CD14-positive monocyte (primary cell): ENCODE data around the gene ARNT2. TPM values are rescaled to one million over a fixed set of nuclear protein-coding genes. Genes with fewer than 3 reads are reported as not detected.
A peak's percentile ranks its signal among the peaks of the same experiment; 100 is the strongest.

Experiments used
- DNase-seq, 3 donors: peaks; one replicate each; pipeline ENCODE4 v3.0.0-alpha.2; 2011 to 2022
- H2AFZ ChIP-seq: 2 replicates; pipeline ENCODE4 v1.6.0; 2012; ENCODE audit warnings: mild to moderate bottlenecking, low read depth, low read length, inconsistent platforms; ENCODE audit not compliant: insufficient read depth, poor library complexity, severe bottlenecking
- H3K27ac ChIP-seq, 2 donors: 1 replicate in 1 of 2; 2 replicates in 1 of 2; pipeline ENCODE4 v1.5.1; 2012 to 2013; ENCODE audit warnings: low read length in 2 of 2, control low read depth in 1 of 2, inconsistent platforms in 1 of 2, low read depth in 1 of 2, mild to moderate bottlenecking in 1 of 2
- H3K27me3 ChIP-seq, 2 donors: one replicate each; pipeline versions ENCODE4 v1.6.0 to v1.6.1; 2011 to 2013; ENCODE audit warnings: low read length in 2 of 2; ENCODE audit not compliant: control insufficient read depth in 2 of 2, insufficient read depth in 2 of 2
- H3K36me3 ChIP-seq, 2 donors: replicated peaks in 1 of 2; 1 replicate in 1 of 2; 2 replicates in 1 of 2; pipeline versions ENCODE4 v1.5.1 to v1.6.1; 2012 to 2013; ENCODE audit warnings: low read length in 2 of 2, control low read depth in 1 of 2, inconsistent platforms in 1 of 2, mild to moderate bottlenecking in 1 of 2; ENCODE audit not compliant: insufficient read depth in 2 of 2, control insufficient read depth in 1 of 2
- H3K4me1 ChIP-seq, 2 donors: 1 replicate in 1 of 2; 2 replicates in 1 of 2; pipeline versions ENCODE4 v1.5.1 to v1.6.1; 2012 to 2013; ENCODE audit warnings: low read length in 2 of 2, control low read depth in 1 of 2, inconsistent platforms in 1 of 2, mild to moderate bottlenecking in 1 of 2, moderate library complexity in 1 of 2; ENCODE audit not compliant: insufficient read depth in 2 of 2, control insufficient read depth in 1 of 2
- H3K4me2 ChIP-seq: replicated peaks from 2 replicates; pipeline ENCODE3; 2012; ENCODE audit warnings: low read length, moderate library complexity, mild to moderate bottlenecking; ENCODE audit not compliant: poor library complexity, severe bottlenecking; ENCODE audit errors: extremely low read depth
- H3K4me3 ChIP-seq, 3 experiments: fragments of 200-600 bp in 1 of 3; sonication (generic) in 1 of 3; replicated peaks in 1 of 3; 1 replicate in 2 of 3; 2 replicates in 1 of 3; pipeline ENCODE4 v1.5.1; 2011 to 2013; ENCODE audit warnings: low read length in 3 of 3, mild to moderate bottlenecking in 3 of 3, control low read depth in 2 of 3, low read depth in 2 of 3, inconsistent platforms in 1 of 3, moderate library complexity in 1 of 3
- H3K79me2 ChIP-seq: 2 replicates; pipeline ENCODE4 v1.6.0; 2012; ENCODE audit warnings: mild to moderate bottlenecking, control low read depth, inconsistent platforms, low read length, moderate library complexity; ENCODE audit not compliant: insufficient read depth
- H3K9ac ChIP-seq: 2 replicates; pipeline ENCODE4 v1.6.0; 2017; ENCODE audit warnings: low read length, mild to moderate bottlenecking; ENCODE audit not compliant: insufficient read depth, poor library complexity, severe bottlenecking
- H3K9me3 ChIP-seq, 2 donors: replicated peaks in 1 of 2; 1 replicate in 1 of 2; 2 replicates in 1 of 2; pipeline versions ENCODE4 v1.5.1 to v1.6.1; 2012 to 2013; ENCODE audit warnings: low read length in 2 of 2, control low read depth in 1 of 2; ENCODE audit not compliant: control insufficient read depth in 1 of 2, insufficient read depth in 1 of 2
- H4K20me1 ChIP-seq: 2 replicates; pipeline ENCODE4 v1.6.0; 2012; ENCODE audit warnings: mild to moderate bottlenecking, low read length, control low read depth, moderate library complexity; ENCODE audit not compliant: insufficient read depth
- H3K27ac Mint-ChIP-seq, 7 donors: one replicate each; pipeline ENCODE4 v1.8.0; 2020; ENCODE audit warnings: mild to moderate bottlenecking in 7 of 7, mixed read lengths in 7 of 7, moderate library complexity in 6 of 7, inconsistent platforms in 2 of 7
- H3K27me3 Mint-ChIP-seq, 3 donors: one replicate each; pipeline ENCODE4 v1.8.0; 2021 to 2022; ENCODE audit warnings: low read depth in 3 of 3, mild to moderate bottlenecking in 3 of 3, mixed read lengths in 3 of 3, moderate library complexity in 3 of 3, inconsistent platforms in 1 of 3
- H3K36me3 Mint-ChIP-seq, 2 donors: one replicate each; pipeline ENCODE4 v1.8.0; 2020; ENCODE audit warnings: mixed read lengths in 2 of 2, inconsistent platforms in 1 of 2, mild to moderate bottlenecking in 1 of 2
- H3K4me1 Mint-ChIP-seq: one replicate; pipeline ENCODE4 v1.8.0; 2020; ENCODE audit warnings: mild to moderate bottlenecking, mixed read lengths
- H3K4me3 Mint-ChIP-seq, 2 donors: one replicate each; pipeline ENCODE4 v1.8.0; 2020; ENCODE audit warnings: mild to moderate bottlenecking in 2 of 2, mixed read lengths in 2 of 2, moderate library complexity in 1 of 2
- H3K9me3 Mint-ChIP-seq, 7 donors: one replicate each; pipeline ENCODE4 v1.8.0; 2020 to 2022; ENCODE audit warnings: mixed read lengths in 7 of 7, mild to moderate bottlenecking in 6 of 7, moderate library complexity in 6 of 7, inconsistent platforms in 2 of 7
- CTCF ChIP-seq: fragments of 200-600 bp; IDR thresholded peaks from one replicate; pipeline ENCODE4 v1.8.0; 2022; ENCODE audit warnings: antibody characterized with exemption, mild to moderate bottlenecking
- WGBS: methylation state at CpG from one replicate; pipeline ENCODE4 v1.1.5; 2013; ENCODE audit warnings: missing lambda C conversion rate; ENCODE audit not compliant: insufficient coverage; 5-methylcytosine and 5-hydroxymethylcytosine counted together
- intact Hi-C, 2 donors: fragments of 100-400 bp; cut with micrococcal nuclease; formaldehyde crosslinking; loops; one replicate each; pipeline versions ENCODE4 v1.15.0 to v1.15.1; 2023
- polyA plus RNA-seq, 3 donors: library from polyadenylated mRNA; depleted of rRNA in 1 of 3; unstranded in 2 of 3; stranded (reverse) in 1 of 3; fragments of 300-500 nt in 2 of 3; fragments of >200 nt in 1 of 3; fragmentation: Illumina TruSeq in 2 of 3; gene quantifications; 1 replicate in 2 of 3; 2 replicates in 1 of 3; pipeline ENCODE4 v1.2.3, GENCODE V29; 2012 to 2021

ARNT2 gene
- polyA plus RNA-seq, 3 donors: not detected

- no peak overlapping the region for H3K27ac ChIP-seq
- no peaks in the 10 kb centered on the region for H3K36me3 Mint-ChIP-seq
- H3K4me3 ChIP-seq: no peak overlapping the region
- H3K27me3 Mint-ChIP-seq: peaks cover 3 to 5% (median 5%) of the 10 kb centered on the region in 3 donors
- DNase-seq: no peak
- TF ChIP-seq CTCF: no peak
- peaks cover 2 to 14% (median 6%) of the 10 kb centered on the region in 7 donors for H3K9me3 Mint-ChIP-seq
- 90% methylated on average over 2 of the region's 4 CpGs for WGBS
- no peak overlapping the region for H2AFZ ChIP-seq
- H3K9me3 ChIP-seq: no peaks in the 10 kb centered on the region
- H3K36me3 ChIP-seq: no peaks in the 10 kb centered on the region
- no peak overlapping the region for H3K4me2 ChIP-seq
- H3K27ac Mint-ChIP-seq: peak overlapping the region in 1 of 7 donors; percentile 32
- H4K20me1 ChIP-seq: no peaks in the 10 kb centered on the region
- no peaks in the 10 kb centered on the region for H3K4me1 ChIP-seq
- no peaks in the 10 kb centered on the region for H3K27me3 ChIP-seq
- no peaks in the 10 kb centered on the region for H3K79me2 ChIP-seq
- H3K4me3 Mint-ChIP-seq: no peak overlapping the region
- H3K9ac ChIP-seq: no peak overlapping the region
- intact Hi-C loops: no loop called here
- H3K4me1 Mint-ChIP-seq: no peaks in the 10 kb centered on the region
Observed at GRCh38 chr15:80512726-80513660, 108.8 kb downstream of the ARNT2 start.

GRCh38 chr15:80514071-80514780, 110.0 kb downstream of the ARNT2 start:
- H3K27ac Mint-ChIP-seq: no peak overlapping the region
- no peaks in the 10 kb centered on the region for H3K36me3 Mint-ChIP-seq
- Histone ChIP-seq H3K4me1 (no peaks in the 10 kb centered on the region), H3K27ac (no peak overlapping the region), H3K79me2 (no peaks in the 10 kb centered on the region), H3K27me3 (no peaks in the 10 kb centered on the region), H3K9ac (no peak overlapping the region), H3K9me3 (no peaks in the 10 kb centered on the region), H4K20me1 (no peaks in the 10 kb centered on the region), H3K36me3 (no peaks in the 10 kb centered on the region), H3K4me3 (no peak overlapping the region), H3K4me2 (no peak overlapping the region), H2AFZ (no peak overlapping the region)
- intact Hi-C loops: no loop called here
- H3K4me1 Mint-ChIP-seq: no peaks in the 10 kb centered on the region
- no peak overlapping the region for H3K4me3 Mint-ChIP-seq
- no peak for DNase-seq
- TF ChIP-seq CTCF: no peak
- WGBS: 90% methylated on average over 10 of the region's 10 CpGs
- peaks cover 3 to 5% (median 5%) of the 10 kb centered on the region in 3 donors for H3K27me3 Mint-ChIP-seq
- H3K9me3 Mint-ChIP-seq: peaks cover 2 to 14% (median 6%) of the 10 kb centered on the region in 7 donors
